Stimulated activated CD4-positive, alpha-beta T cell treated with anti-CD3 and anti-CD28 coated beads, Interleukin-1b, Interleukin-23, amount 100 ng/mL, for 1 hour (primary cell): ENCODE results near the gene SSBP3.

Experiments used
- DNase-seq, 2 donors: peaks; one replicate each; pipeline ENCODE4 v3.0.0-alpha.2; 2020; ENCODE audit warnings: low read depth in 2 of 2

Gene SSBP3

GRCh38 chr1:54266908-54267307 lies 139.3 kb downstream of the SSBP3 start:
- DNase-seq = no peak

GRCh38 chr1:54266195-54266594 lies 140.0 kb downstream of the SSBP3 start:
- no peak for DNase-seq

- DNase-seq = no peak
These were observed 140.5 kb downstream of the SSBP3 start for GRCh38 chr1:54265659-54266058.

GRCh38 chr1:54265126-54265525 lies 141.1 kb downstream of the SSBP3 start:
- no peak for DNase-seq

GRCh38 chr1:54263601-54264226 lies 142.5 kb downstream of the SSBP3 start:
- no peak for DNase-seq

- DNase-seq = no peak
These were observed 143.9 kb downstream of the SSBP3 start for GRCh38 chr1:54262244-54262643.

- DNase-seq = no peak
These were observed 145.4 kb downstream of the SSBP3 start for GRCh38 chr1:54260810-54261209.

GRCh38 chr1:54259546-54260140 lies 146.6 kb downstream of the SSBP3 start:
- no peak for DNase-seq

- no peak for DNase-seq
These were observed 148.3 kb downstream of the SSBP3 start for GRCh38 chr1:54257876-54258275.

- no peak for DNase-seq
These were observed 148.9 kb downstream of the SSBP3 start for GRCh38 chr1:54257346-54257620.

GRCh38 chr1:54256522-54257345 lies 149.5 kb downstream of the SSBP3 start:
- no peak for DNase-seq

GRCh38 chr1:54255026-54255702 lies 151.0 kb downstream of the SSBP3 start:
- no peak for DNase-seq

GRCh38 chr1:54254055-54254454 lies 152.1 kb downstream of the SSBP3 start:
- no peak for DNase-seq

GRCh38 chr1:54253480-54253879 lies 152.7 kb downstream of the SSBP3 start:
- DNase-seq = no peak

GRCh38 chr1:54252371-54252936 lies 153.7 kb downstream of the SSBP3 start:
- DNase-seq = no peak

- DNase-seq = no peak
These were observed 155.5 kb downstream of the SSBP3 start for GRCh38 chr1:54250670-54251069.

- no peak for DNase-seq
These were observed 156.3 kb downstream of the SSBP3 start for GRCh38 chr1:54249819-54250435.

- DNase-seq = no peak
These were observed 157.2 kb downstream of the SSBP3 start for GRCh38 chr1:54248966-54249365.

- DNase-seq = no peak
These were observed 158.2 kb downstream of the SSBP3 start for GRCh38 chr1:54247863-54248515.

- no peak for DNase-seq
These were observed 160.0 kb downstream of the SSBP3 start for GRCh38 chr1:54246116-54246721.

GRCh38 chr1:54245501-54245900 lies 160.7 kb downstream of the SSBP3 start:
- no peak for DNase-seq
